Measurements from ENCODE around the gene AFAP1L1.

AFAP1L1 gene

GRCh38 chr5:149288436-149288835 lies 16.8 kb downstream of the AFAP1L1 start:
- no peak for DNase-seq

GRCh38 chr5:149289301-149289700 lies 17.6 kb downstream of the AFAP1L1 start:
- DNase-seq = no peak

GRCh38 chr5:149294872-149295829 lies 23.5 kb downstream of the AFAP1L1 start:
- DNase-seq = no peak

GRCh38 chr5:149297340-149298025 lies 25.8 kb downstream of the AFAP1L1 start:
- no peak for DNase-seq

- DNase-seq = no peak
Measured at GRCh38 chr5:149298163-149298562, 26.5 kb downstream of the AFAP1L1 start.

GRCh38 chr5:149298842-149299404 lies 27.3 kb downstream of the AFAP1L1 start:
- no peak for DNase-seq

GRCh38 chr5:149299451-149300054 lies 27.9 kb downstream of the AFAP1L1 start:
- no peak for DNase-seq

GRCh38 chr5:149300441-149300840 lies 28.8 kb downstream of the AFAP1L1 start:
- no peak for DNase-seq

- DNase-seq = no peak
Measured at GRCh38 chr5:149301049-149301743, 29.5 kb downstream of the AFAP1L1 start.

GRCh38 chr5:149301744-149302380 lies 30.2 kb downstream of the AFAP1L1 start:
- no peak for DNase-seq

- no peak for DNase-seq
Measured at GRCh38 chr5:149302641-149303040, 31.0 kb downstream of the AFAP1L1 start.

GRCh38 chr5:149303210-149303609 lies 31.6 kb downstream of the AFAP1L1 start:
- no peak for DNase-seq

- DNase-seq = no peak
Measured at GRCh38 chr5:149304195-149305078, 32.8 kb downstream of the AFAP1L1 start.

GRCh38 chr5:149309354-149309753 lies 37.7 kb downstream of the AFAP1L1 start:
- no peak for DNase-seq

- DNase-seq = no peak
Measured at GRCh38 chr5:149310488-149310887, 38.8 kb downstream of the AFAP1L1 start.

- peak in 1 of 2 experiments; percentile 24 for DNase-seq
Measured at GRCh38 chr5:149310947-149311658, 39.4 kb downstream of the AFAP1L1 start.

GRCh38 chr5:149313151-149313841 lies 41.6 kb downstream of the AFAP1L1 start:
- no peak for DNase-seq

GRCh38 chr5:149314571-149315111 lies 43.0 kb downstream of the AFAP1L1 start:
- DNase-seq = no peak

GRCh38 chr5:149315753-149316152 lies 44.1 kb downstream of the AFAP1L1 start:
- DNase-seq = no peak
